Hippocampal formation (tissue), 2 donors: Measurements from ENCODE around the gene SERPINC1.
A peak's percentile ranks its signal among the peaks of the same experiment; 100 is the strongest.
"Not testable (repeated sequence)": the region's sequence is repeated elsewhere in the genome, so short reads cannot be mapped to it uniquely, and the experiment has no call there.

Experiments used
- DNase-seq, 2 donors: peaks; one replicate each; lab custom pipeline; 2025; lab: John Stamatoyannopoulos, UW

Gene SERPINC1

GRCh38 chr1:173889885-173890284 is 27.2 kb downstream of the SERPINC1 start:
- no peak for DNase-seq

DNA sequence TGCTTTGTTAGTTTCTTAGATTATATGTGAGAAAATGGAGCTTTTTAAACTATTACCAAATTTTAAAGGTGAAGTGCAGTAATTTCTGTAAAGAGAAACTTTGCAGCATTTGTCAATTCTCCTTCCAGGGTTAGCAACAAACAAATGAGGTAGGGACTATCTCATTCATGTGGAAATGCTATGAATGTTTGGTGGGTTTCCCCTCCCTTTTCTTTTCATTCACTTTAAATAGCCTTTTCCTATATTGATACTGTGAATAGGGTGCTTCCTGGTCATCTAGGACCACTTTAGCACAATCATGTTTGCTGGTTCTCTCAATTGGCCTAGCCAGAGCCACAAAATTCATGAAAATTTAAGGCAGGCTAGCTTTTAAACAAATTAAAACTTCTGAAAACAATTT is 28.4 kb downstream of the SERPINC1 start:
- no peak for DNase-seq

DNA sequence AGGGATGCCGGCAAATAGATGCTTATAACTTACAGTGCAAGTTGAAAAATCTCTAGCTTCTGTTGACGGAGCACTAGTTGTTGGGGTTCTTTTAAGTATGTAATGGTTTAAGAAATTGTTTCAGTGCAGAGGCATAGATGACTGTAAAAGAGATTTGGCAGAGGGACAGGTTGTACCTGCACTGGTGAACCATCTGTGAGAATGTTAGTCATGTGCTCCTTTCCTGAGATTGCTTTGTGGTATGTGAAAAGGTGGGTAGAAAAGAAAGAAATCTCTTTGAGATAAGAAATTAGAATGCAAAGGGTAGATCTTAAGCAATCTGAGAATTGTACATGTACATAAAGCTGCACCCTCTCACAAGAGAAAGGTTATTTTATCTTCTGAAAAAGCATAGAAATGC is 29.5 kb downstream of the SERPINC1 start:
- no peak for DNase-seq

DNA sequence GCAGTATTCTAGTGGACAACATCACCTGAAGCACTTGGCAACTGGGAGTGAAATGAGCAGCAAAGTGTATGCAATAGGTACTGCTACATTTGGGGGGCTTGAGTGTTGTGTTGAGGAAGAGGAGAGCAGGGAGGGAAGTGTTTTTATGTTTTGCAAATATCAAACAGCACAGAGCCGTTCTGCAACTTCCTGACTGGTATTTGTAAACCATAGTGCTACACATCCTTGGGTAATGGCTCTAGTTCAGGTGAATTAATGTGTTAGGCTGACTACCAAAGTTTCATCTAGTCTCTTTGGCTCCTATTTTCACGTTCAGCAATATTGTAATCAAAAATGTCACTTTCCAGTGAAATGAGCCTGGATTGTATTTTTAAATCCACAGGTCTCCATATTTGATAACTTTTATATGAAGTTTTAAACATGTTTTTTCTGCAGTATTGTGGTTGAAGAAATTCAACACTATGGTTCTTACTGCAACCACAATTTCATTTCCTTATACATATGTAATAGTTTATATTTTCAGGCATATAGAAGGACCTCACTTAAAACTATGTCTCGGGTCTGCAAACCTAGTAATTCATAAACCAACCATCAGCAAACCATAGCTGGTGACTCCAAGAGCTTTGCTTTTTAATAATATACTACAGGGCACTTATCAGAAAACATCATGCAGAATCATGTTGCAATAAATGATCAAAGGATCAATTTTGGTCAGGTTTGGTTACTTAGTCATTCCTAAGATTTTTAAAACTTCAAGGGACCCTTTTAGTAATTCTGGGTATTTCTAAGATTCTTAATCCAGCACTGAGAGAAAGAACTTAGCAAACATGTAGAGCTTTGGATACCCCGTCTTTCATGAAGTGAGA is 30.1 kb downstream of the SERPINC1 start:
- no peak for DNase-seq

GRCh38 chr1:173884701-173885100 is 32.4 kb downstream of the SERPINC1 start:
- DNase-seq = no peak

DNA sequence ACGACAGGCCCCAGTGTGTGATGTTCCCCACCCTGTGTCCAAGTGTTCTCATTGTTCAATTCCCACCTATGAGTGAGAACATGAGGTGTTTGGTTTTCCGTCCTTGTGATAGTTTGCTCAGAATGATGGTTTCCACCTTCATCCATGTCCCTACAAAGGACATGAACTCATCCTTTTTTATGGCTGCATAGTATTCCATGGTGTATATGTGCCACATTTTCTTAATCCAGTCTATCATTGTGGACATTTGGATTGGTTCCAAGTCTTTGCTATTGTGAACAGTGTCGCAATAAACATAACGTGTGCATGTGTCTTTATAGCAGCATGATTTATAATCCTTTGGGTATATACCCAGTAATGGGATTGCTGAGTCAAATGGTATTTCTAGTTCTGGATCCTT is 36.0 kb downstream of the SERPINC1 start:
- not testable (repeated sequence) for DNase-seq

- DNase-seq = no peak
Measured at GRCh38 chr1:173878251-173878650, 38.9 kb downstream of the SERPINC1 start.

DNA sequence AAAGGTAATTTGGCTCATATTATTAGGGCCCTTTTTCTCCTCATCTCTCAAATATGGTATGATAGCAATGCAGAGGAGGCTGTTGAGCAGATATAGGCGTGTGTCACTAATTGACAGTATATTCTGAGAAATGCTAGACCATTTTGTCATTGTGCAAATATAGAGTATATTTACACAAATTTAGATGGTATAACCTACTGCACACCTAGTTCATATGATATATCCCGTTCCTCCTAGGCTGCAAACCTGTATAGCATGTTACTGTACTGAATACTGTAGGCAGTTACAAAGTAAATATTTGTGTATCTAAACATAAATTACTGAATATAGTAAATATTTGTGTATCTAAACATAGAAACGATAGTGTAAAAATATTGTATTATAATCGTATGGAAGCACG is 40.4 kb downstream of the SERPINC1 start:
- no peak for DNase-seq

DNA sequence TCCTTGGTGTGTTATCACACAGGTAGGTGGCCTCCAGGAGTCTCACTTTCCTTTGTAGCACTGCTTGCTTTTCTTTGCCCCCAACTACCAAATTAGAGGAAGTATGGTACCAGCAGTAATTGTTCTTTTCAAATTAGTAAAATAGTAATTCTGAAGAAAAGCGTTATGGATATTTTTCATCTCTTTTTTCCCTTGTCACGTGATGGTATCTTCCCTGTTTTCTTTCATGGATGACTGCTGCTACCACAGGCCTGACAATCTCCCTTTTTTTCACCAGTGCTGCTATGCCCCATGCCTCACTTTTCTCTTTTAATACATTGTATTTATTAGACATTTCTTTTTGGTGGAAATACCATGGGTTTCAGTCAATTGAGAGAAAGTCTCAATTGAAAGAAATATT is 45.6 kb downstream of the SERPINC1 start:
- no peak for DNase-seq

DNA sequence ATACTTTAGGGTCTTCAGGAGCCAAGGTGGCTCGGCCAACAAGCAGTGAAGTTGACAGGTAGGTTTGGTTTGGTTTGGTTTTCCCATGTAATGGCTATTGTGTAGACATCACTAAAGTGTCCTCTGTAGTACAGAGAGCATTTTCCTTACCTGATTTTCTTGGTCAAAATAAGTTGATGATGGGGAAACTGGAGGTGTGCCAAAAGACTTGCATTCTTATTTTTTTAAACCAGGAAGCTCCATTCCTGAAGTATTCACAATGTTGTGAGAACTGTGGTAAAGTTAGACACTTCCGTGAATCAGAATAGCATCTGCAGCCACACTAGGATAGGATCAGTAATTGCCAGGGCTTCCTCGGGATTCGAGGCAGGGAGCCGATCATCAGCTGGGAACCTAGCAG is 46.0 kb downstream of the SERPINC1 start:
- no peak for DNase-seq

- peak in 1 of 2 donors; percentile 6 for DNase-seq
Measured at GRCh38 chr1:173870252-173871075, 46.7 kb downstream of the SERPINC1 start.

GRCh38 chr1:173869021-173869359 is 48.1 kb downstream of the SERPINC1 start:
- DNase-seq = no peak

GRCh38 chr1:173868266-173869020 is 48.7 kb downstream of the SERPINC1 start, which contains the start of gene ZBTB37:
Gene ZBTB37 (plus strand): TSS chr1:173868380. CDS start chr1:173870226, 1,846 bp downstream.
- DNase-seq = peak in 1 of 2 donors; percentile 80

DNA sequence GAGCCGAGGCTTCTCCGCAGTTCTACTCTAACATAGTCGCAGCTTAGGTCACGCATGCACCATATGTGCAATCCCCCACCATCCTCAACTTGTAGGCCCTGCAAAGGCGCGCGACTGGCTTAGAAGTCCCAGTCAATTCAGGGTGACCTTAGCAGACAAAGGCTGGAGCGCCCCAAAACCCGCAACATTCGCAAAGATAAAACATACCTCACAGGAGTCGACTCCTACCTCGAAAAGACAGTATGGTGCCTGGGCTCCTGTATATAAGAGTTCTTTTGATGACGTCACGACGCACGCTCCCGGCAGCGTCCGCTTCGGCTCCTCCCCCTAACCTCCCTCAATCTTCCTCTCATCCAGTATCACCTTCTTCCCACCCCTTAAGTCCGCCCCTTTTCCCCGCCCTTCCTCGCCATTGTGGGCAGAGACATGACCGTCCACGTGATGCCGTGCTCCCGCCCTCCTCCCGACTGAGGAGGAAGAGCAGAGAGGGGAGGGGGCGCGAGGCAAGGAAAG is 49.3 kb downstream of the SERPINC1 start, which contains the start of gene GAS5:
TSS of gene GAS5 (minus strand) at position 237 of the 513 bp plus-strand sequence.
- DNase-seq = peak; percentile 97 to 99

- DNase-seq = no peak
Measured at GRCh38 chr1:173867141-173867752, 49.9 kb downstream of the SERPINC1 start.

DNA sequence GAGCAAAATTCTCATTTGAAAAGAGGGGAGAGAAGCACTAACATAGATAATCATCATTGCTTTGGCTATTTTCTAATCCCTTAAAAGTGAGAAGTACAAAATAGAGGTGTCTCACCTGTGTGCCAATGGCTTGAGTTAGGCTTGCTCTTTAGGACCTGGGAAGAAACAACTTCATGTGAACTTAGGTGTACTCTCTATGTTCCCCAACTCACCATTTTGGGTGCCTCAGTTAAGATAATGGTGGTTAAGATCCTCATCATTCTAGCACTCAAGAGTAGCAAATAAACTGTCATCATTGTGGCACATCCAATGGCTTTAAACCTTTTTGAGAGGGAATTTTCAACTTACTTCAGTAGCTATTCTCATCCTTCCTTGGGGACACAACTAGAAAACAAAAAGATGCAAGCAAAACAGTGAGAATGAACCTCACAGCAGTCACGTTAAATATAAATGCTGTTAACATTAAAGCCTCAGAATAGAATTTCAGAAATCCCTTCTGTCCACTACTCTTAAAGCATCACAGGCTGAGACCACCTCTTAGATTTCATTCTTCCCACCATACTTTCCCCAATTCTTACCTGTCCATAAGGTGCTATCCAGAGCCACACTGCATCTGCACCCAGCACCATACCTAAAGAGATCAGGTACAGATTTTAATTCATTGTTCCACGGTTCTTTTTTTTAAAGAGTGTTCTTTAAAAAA is 50.6 kb downstream of the SERPINC1 start:
- no peak for DNase-seq

DNA sequence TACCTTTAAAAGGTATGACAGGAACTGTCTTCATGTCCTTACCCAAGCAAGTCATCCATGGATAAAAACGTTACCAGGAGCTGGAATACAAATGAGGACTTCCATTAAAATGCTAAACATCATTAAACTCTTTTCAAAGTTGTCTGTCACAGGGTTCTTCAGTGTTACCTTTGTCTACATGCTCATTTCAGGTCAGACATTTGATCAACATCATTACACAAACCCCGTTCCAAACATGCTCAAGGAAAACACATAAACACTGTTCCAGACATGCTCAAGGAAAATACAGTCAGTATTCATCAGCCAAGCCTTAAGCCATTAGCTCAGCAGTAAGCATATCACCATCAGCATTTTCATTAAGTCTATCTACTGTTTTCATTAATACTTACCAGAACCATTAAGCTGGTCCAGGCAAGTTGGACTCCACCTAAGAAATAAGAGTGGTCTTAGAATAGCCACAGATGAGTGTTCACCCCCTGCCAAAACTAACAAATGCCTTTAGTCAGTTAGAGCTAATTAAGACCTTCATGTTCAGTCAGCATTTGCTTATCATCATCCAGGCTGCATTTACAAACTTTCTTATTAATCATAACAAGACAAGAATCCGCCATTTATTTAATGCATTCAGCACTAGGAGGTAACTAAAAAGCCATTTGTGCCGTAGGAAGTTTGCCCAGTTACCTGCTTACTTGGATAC is 51.5 kb downstream of the SERPINC1 start:
- DNase-seq = no peak

GRCh38 chr1:173864179-173864867 is 52.8 kb downstream of the SERPINC1 start:
- no peak for DNase-seq
